B cell (primary cell): Measurements from ENCODE around the gene PROC. TPM values are rescaled to one million over a fixed set of nuclear protein-coding genes. Genes with fewer than 3 reads are reported as not detected.

ENCODE experiments used
- ATAC-seq: fragments of 200-7000 bp; cut with Tn5 transposase; one replicate; pipeline ENCODE4 v1.10.0; 2021; ENCODE audit warnings: low read depth, mild to moderate bottlenecking, moderate number of reproducible peaks, moderate library complexity
- CTCF ChIA-PET: fragments of 350-600 bp; sonication (Branson Sonifier 250); formaldehyde crosslinking; loops from one replicate; lab custom pipeline; 2021; ENCODE audit warnings: antibody characterized with exemption, inconsistent platforms; lab: Charles Lee
- POLR2A ChIA-PET: fragments of 350-600 bp; sonication (Branson Sonifier 250); formaldehyde crosslinking; loops from one replicate; lab custom pipeline; 2021; ENCODE audit warnings: antibody characterized with exemption; lab: Charles Lee
- DNase-seq: peaks from one replicate; pipeline ENCODE4 v3.0.0; 2013
- H2AFZ ChIP-seq: 2 replicates; pipeline ENCODE4 v1.6.1; 2012; ENCODE audit warnings: mild to moderate bottlenecking, low read depth, low read length; ENCODE audit not compliant: insufficient read depth, poor library complexity, severe bottlenecking
- H3K27ac ChIP-seq, 2 donors: 1 replicate in 1 of 2; 2 replicates in 1 of 2; pipeline ENCODE4 v1.5.1; 2012 to 2013; ENCODE audit warnings: low read length in 2 of 2, mild to moderate bottlenecking in 2 of 2, moderate library complexity in 1 of 2
- H3K27me3 ChIP-seq, 4 experiments: fragments of 200-600 bp in 1 of 4; sonication (generic) in 1 of 4; replicated peaks in 1 of 4; 1 replicate in 2 of 4; 2 replicates in 2 of 4; pipeline versions ENCODE4 v1.6.1 to v1.7.0; 2013 to 2016; ENCODE audit warnings: low read length in 3 of 4, mild to moderate bottlenecking in 2 of 4, mixed read lengths in 1 of 4, moderate library complexity in 1 of 4; ENCODE audit not compliant: insufficient read depth in 4 of 4, control insufficient read depth in 3 of 4; ENCODE audit errors: control extremely low read depth in 1 of 4
- H3K36me3 ChIP-seq, 2 experiments: replicated peaks in 1 of 2; 1 replicate in 1 of 2; 2 replicates in 1 of 2; pipeline versions ENCODE4 v1.6.1 to v1.7.1; 2013; ENCODE audit warnings: low read length in 1 of 2; ENCODE audit not compliant: insufficient read depth in 2 of 2, control insufficient read depth in 1 of 2; ENCODE audit errors: control extremely low read depth in 1 of 2, extremely low read depth in 1 of 2
- H3K4me1 ChIP-seq, 2 donors: fragments of 200-600 bp in 1 of 2; sonication (generic) in 1 of 2; 1 replicate in 1 of 2; 2 replicates in 1 of 2; pipeline versions ENCODE4 v1.5.1 to v1.6.1; 2013 to 2017; ENCODE audit warnings: low read length in 2 of 2; ENCODE audit not compliant: control insufficient read depth in 2 of 2, insufficient read depth in 2 of 2
- H3K4me2 ChIP-seq: replicated peaks from 2 replicates; pipeline ENCODE3; 2012; ENCODE audit warnings: mild to moderate bottlenecking, low read depth, low read length; ENCODE audit not compliant: poor library complexity, severe bottlenecking
- H3K4me3 ChIP-seq, 5 experiments: fragments of 200-600 bp in 1 of 5; sonication (generic) in 1 of 5; 1 replicate in 3 of 5; 2 replicates in 2 of 5; pipeline versions ENCODE4 v1.5.1 to v1.7.0; 2011 to 2016; ENCODE audit warnings: low read length in 4 of 5, mild to moderate bottlenecking in 4 of 5, low read depth in 2 of 5, control low read depth in 1 of 5, moderate library complexity in 1 of 5; ENCODE audit not compliant: insufficient read depth in 1 of 5; ENCODE audit errors: control extremely low read depth in 1 of 5, extremely low read depth in 1 of 5
- H3K79me2 ChIP-seq: fragments of 200-600 bp; sonication (generic); one replicate; pipeline ENCODE4 v1.6.0; 2016; ENCODE audit warnings: low read length; ENCODE audit not compliant: control insufficient read depth, insufficient read depth
- H3K9ac ChIP-seq: fragments of 200-600 bp; sonication (generic); 2 replicates; pipeline ENCODE4 v1.6.1; 2017; ENCODE audit warnings: mild to moderate bottlenecking, low read length, moderate library complexity
- H3K9me3 ChIP-seq, 3 donors: one replicate each; pipeline versions ENCODE4 v1.6.1 to v1.7.1; 2013; ENCODE audit warnings: low read length in 2 of 3; ENCODE audit not compliant: control insufficient read depth in 2 of 3, insufficient read depth in 1 of 3; ENCODE audit errors: control extremely low read depth in 1 of 3
- H4K20me1 ChIP-seq: 2 replicates; pipeline ENCODE4 v1.6.0; 2012; ENCODE audit warnings: mild to moderate bottlenecking, low read length; ENCODE audit not compliant: insufficient read depth, control insufficient read depth, poor library complexity, severe bottlenecking
- H3K27ac Mint-ChIP-seq: one replicate; pipeline ENCODE4 v1.8.0; 2021; ENCODE audit warnings: mixed read lengths
- H3K27me3 Mint-ChIP-seq: one replicate; pipeline ENCODE4 v1.8.0; 2021; ENCODE audit warnings: mixed read lengths
- H3K4me1 Mint-ChIP-seq: one replicate; pipeline ENCODE4 v1.8.0; 2021; ENCODE audit warnings: mixed read lengths
- H3K4me3 Mint-ChIP-seq: one replicate; pipeline ENCODE4 v1.8.0; 2021; ENCODE audit warnings: mixed read lengths
- H3K9me3 Mint-ChIP-seq: one replicate; pipeline ENCODE4 v1.8.0; 2022; ENCODE audit warnings: mixed read lengths; ENCODE audit not compliant: insufficient read depth
- EZH2 ChIP-seq: IDR thresholded peaks from 2 replicates; pipeline ENCODE4 v1.6.1; 2012; ENCODE audit warnings: borderline replicate concordance, low read depth, mild to moderate bottlenecking, moderate library complexity, low read length; ENCODE audit not compliant: insufficient read depth, poor library complexity, severe bottlenecking
- WGBS: methylation state at CpG from one replicate; pipeline ENCODE4 v1.1.5; 2013; ENCODE audit warnings: missing lambda C conversion rate; ENCODE audit not compliant: insufficient coverage; 5-methylcytosine and 5-hydroxymethylcytosine counted together
- intact Hi-C: fragments of 100-400 bp; cut with micrococcal nuclease; formaldehyde crosslinking; loops from one replicate; pipeline ENCODE4 v1.10.0; 2022
- polyA plus RNA-seq: library from polyadenylated mRNA; depleted of rRNA; stranded (reverse); fragments of >200 nt; gene quantifications from 2 replicates; pipeline ENCODE4 v1.2.3, GENCODE V29; 2012
- total RNA-seq, 2 donors: library from RNA; stranded (reverse); fragments of 120-200 nt in 1 of 2; gene quantifications; 1 replicate in 1 of 2; 2 replicates in 1 of 2; pipeline versions ENCODE4 v1.2.3 to v1.2.4, GENCODE V29; 2013 to 2022
- TF ChIP-seq, protein P1 (sequence below): fragments of 200-600 bp; IDR thresholded peaks from one replicate; pipeline ENCODE4 v1.8.0; 2022; ENCODE audit warnings: antibody characterized with exemption, mild to moderate bottlenecking

PROC gene
- total and polyA plus RNA-seq, 2 donors (not counting 1 experiment from before 2014, with no cell fraction given), result 0.40 TPM; not detected in 1

DNA sequence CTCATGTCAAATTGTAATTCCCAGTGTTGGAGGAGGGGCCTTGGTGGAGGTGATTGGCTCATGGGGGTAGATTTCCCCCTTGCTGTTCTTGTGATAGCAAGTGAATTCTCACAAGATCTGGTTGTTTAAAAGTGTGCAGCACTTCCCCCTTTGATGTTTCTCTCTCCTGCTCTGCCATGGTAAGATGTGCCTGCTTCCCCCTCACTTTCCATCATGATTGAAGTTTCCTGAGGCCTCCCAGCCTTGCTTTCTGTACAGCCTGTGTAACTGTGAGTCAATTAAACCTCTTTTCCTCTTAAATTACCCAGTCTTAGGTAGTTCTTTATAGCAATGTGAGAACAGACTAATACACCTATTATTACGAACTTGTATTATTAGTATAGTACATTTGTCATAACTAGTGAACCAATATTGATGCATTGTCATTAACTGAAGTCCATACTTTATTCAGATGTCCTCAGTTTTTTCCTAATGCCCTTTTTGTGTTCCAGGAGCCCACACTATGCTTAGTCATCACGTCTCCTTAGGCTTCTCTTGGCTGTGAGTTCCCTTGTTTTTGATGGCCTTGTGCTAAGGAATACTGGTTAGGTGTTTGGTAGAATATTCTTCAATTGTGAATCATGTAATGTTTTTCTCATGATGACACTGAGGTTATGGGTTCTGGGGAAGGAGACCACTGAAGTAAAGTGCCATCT lies 25.9 kb upstream of the PROC start:
- Mint-ChIP-seq H3K27ac (peak overlapping the region; percentile 90), H3K27me3 (no peaks in the 10 kb centered on the region), H3K9me3 (no peaks in the 10 kb centered on the region), H3K4me3 (no peak overlapping the region), H3K4me1 (peaks cover 41% of the 10 kb centered on the region)
- POLR2A ChIA-PET, result no interaction called here
- Histone ChIP-seq H2AFZ (no peak overlapping the region), H3K9me3 (no peaks in the 10 kb centered on the region), H3K27me3 (no peaks in the 10 kb centered on the region), H3K27ac (no peak overlapping the region), H4K20me1 (no peaks in the 10 kb centered on the region), H3K79me2 (peaks cover 5% of the 10 kb centered on the region), H3K36me3 (no peaks in the 10 kb centered on the region), H3K9ac (no peak overlapping the region), H3K4me2 (no peak overlapping the region), H3K4me3 (no peak overlapping the region), H3K4me1 (peaks cover 29 to 34% of the 10 kb centered on the region in 2 donors)
- CTCF ChIA-PET, result no interaction called here
- DNase-seq (no peak), ATAC-seq (no peak)
- no peak for TF ChIP-seq EZH2
- TF ChIP-seq, protein P1, sequence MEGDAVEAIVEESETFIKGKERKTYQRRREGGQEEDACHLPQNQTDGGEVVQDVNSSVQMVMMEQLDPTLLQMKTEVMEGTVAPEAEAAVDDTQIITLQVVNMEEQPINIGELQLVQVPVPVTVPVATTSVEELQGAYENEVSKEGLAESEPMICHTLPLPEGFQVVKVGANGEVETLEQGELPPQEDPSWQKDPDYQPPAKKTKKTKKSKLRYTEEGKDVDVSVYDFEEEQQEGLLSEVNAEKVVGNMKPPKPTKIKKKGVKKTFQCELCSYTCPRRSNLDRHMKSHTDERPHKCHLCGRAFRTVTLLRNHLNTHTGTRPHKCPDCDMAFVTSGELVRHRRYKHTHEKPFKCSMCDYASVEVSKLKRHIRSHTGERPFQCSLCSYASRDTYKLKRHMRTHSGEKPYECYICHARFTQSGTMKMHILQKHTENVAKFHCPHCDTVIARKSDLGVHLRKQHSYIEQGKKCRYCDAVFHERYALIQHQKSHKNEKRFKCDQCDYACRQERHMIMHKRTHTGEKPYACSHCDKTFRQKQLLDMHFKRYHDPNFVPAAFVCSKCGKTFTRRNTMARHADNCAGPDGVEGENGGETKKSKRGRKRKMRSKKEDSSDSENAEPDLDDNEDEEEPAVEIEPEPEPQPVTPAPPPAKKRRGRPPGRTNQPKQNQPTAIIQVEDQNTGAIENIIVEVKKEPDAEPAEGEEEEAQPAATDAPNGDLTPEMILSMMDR, result no peak
- intact Hi-C loops, result no loop called here
- no CpG with 5 or more reads among the region's 2 CpGs for WGBS

DNA sequence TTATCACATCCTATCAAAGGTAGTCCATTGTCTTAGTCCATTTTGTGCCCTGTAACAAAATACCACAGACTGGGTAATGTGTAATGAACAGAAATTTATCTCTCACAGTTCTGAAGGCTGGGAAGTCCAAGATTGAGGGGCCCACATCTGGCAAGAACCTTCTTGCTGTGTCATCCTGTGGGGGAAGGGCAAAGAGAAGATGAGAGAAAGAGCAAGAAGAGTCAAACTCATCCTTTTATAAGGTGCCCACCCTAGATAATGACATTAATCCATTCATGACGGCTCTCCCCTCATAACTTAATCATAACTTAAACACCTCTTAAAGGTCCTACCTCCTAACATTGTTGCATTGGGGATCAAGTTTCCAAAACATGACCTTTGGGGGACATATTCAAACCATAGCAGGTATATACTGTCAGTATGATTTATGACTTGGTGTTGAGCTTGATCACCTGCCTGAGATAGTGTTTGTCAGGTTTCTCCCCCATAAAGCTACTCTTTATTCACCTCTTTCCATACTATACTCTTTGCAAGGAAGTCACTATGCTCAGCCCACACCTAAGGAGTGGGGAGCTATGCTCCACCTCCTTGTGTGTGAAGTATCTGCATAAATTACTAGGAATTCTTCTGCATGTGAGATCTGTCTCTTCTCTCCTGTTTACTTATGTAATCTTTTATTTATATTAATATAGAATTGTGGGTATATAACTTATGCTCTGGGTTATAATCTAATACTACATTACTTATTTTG lies 25.2 kb upstream of the PROC start:
- no peak overlapping the region for H3K4me2 ChIP-seq

More for the DNA sequence above, 25.2 kb upstream of the PROC start:
- no peak for ATAC-seq
- CTCF ChIA-PET, result no interaction called here
- TF ChIP-seq, protein P1, result no peak
- TF ChIP-seq EZH2, result no peak
- Histone ChIP-seq H3K9me3 (no peaks in the 10 kb centered on the region), H3K27ac (no peak overlapping the region), H3K36me3 (no peaks in the 10 kb centered on the region), H3K4me1 (peaks cover 29 to 34% of the 10 kb centered on the region in 2 donors), H3K79me2 (peaks cover 5% of the 10 kb centered on the region), H4K20me1 (no peaks in the 10 kb centered on the region), H3K4me3 (no peak overlapping the region), H2AFZ (no peak overlapping the region), H3K27me3 (no peaks in the 10 kb centered on the region), H3K9ac (no peak overlapping the region)
- Mint-ChIP-seq H3K4me1 (peaks cover 41% of the 10 kb centered on the region), H3K27ac (peak overlapping the region; percentile 39), H3K27me3 (no peaks in the 10 kb centered on the region), H3K9me3 (no peaks in the 10 kb centered on the region), H3K4me3 (no peak overlapping the region)
- no CpG with 5 or more reads among the region's 1 CpG for WGBS
- intact Hi-C loops, result no loop called here
- POLR2A ChIA-PET, result no interaction called here
- DNase-seq, result no peak
